SK-N-SH (cell line): ENCODE results near the gene CAMK2D.

Source experiments
- GATA2 ChIP-seq: sonication (generic); formaldehyde crosslinking; IDR thresholded peaks from 2 replicates; pipeline ENCODE4 v1.5.0; 2020; ENCODE audit warnings: mild to moderate bottlenecking, missing genetic modification reagents
- JUND ChIP-seq: IDR thresholded peaks from 2 replicates; pipeline ENCODE4 v1.4.0; 2012
- MXI1 ChIP-seq: IDR thresholded peaks from 2 replicates; pipeline ENCODE4 v1.6.1; 2012; ENCODE audit warnings: mild to moderate bottlenecking, low read depth, low read length, improper control_type of control experiment
- POLR2AphosphoS5 ChIP-seq: IDR thresholded peaks from 2 replicates; pipeline ENCODE4 v1.6.1; 2012; ENCODE audit warnings: low read depth, low read length
- RAD21 ChIP-seq: IDR thresholded peaks from 2 replicates; pipeline ENCODE4 v1.6.1; 2012; ENCODE audit warnings: mild to moderate bottlenecking, low read length
- SIN3A ChIP-seq: IDR thresholded peaks from 2 replicates; pipeline ENCODE4 v1.6.1; 2012; ENCODE audit warnings: low read depth, mild to moderate bottlenecking, low read length, moderate library complexity, borderline replicate concordance
- USF2 ChIP-seq: fragments of 150-350 bp; IDR thresholded peaks from 2 replicates; pipeline ENCODE4 v1.6.1; 2017; ENCODE audit warnings: antibody characterized with exemption, low read length, low read depth, borderline replicate concordance
- YY1 ChIP-seq: IDR thresholded peaks from 2 replicates; pipeline ENCODE4 v1.4.0; 2012; ENCODE audit warnings: low read depth, mild to moderate bottlenecking
- TF ChIP-seq, protein P1 (sequence below): IDR thresholded peaks from 2 replicates; pipeline ENCODE4 v1.4.0; 2012; ENCODE audit warnings: low read depth, borderline replicate concordance
- TF ChIP-seq, protein P2 (sequence below): fragments of 200-600 bp; sonication (generic); IDR thresholded peaks from 2 replicates; pipeline ENCODE4 v1.6.1; 2017; ENCODE audit warnings: antibody characterized with exemption, mild to moderate bottlenecking, moderate library complexity
- TF ChIP-seq, protein P3 (sequence below): IDR thresholded peaks from 2 replicates; pipeline ENCODE4 v1.4.0; 2012; ENCODE audit warnings: low read depth, borderline replicate concordance

GRCh38 chr4:113434247-113434587 lies 327.3 kb downstream of the CAMK2D start:
- TF ChIP-seq POLR2AphosphoS5, result no peak
- no peak for TF ChIP-seq GATA2 (CRISPR knock-in tag)
- TF ChIP-seq JUND, result no peak
- TF ChIP-seq, protein P1, sequence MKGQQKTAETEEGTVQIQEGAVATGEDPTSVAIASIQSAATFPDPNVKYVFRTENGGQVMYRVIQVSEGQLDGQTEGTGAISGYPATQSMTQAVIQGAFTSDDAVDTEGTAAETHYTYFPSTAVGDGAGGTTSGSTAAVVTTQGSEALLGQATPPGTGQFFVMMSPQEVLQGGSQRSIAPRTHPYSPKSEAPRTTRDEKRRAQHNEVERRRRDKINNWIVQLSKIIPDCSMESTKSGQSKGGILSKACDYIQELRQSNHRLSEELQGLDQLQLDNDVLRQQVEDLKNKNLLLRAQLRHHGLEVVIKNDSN, result no peak
- no peak for TF ChIP-seq RAD21
- no peak for TF ChIP-seq USF2
- TF ChIP-seq MXI1, result no peak
- TF ChIP-seq, protein P2, sequence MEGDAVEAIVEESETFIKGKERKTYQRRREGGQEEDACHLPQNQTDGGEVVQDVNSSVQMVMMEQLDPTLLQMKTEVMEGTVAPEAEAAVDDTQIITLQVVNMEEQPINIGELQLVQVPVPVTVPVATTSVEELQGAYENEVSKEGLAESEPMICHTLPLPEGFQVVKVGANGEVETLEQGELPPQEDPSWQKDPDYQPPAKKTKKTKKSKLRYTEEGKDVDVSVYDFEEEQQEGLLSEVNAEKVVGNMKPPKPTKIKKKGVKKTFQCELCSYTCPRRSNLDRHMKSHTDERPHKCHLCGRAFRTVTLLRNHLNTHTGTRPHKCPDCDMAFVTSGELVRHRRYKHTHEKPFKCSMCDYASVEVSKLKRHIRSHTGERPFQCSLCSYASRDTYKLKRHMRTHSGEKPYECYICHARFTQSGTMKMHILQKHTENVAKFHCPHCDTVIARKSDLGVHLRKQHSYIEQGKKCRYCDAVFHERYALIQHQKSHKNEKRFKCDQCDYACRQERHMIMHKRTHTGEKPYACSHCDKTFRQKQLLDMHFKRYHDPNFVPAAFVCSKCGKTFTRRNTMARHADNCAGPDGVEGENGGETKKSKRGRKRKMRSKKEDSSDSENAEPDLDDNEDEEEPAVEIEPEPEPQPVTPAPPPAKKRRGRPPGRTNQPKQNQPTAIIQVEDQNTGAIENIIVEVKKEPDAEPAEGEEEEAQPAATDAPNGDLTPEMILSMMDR, result no peak
- TF ChIP-seq YY1, result no peak
- TF ChIP-seq SIN3A, result no peak
- TF ChIP-seq, protein P3, sequence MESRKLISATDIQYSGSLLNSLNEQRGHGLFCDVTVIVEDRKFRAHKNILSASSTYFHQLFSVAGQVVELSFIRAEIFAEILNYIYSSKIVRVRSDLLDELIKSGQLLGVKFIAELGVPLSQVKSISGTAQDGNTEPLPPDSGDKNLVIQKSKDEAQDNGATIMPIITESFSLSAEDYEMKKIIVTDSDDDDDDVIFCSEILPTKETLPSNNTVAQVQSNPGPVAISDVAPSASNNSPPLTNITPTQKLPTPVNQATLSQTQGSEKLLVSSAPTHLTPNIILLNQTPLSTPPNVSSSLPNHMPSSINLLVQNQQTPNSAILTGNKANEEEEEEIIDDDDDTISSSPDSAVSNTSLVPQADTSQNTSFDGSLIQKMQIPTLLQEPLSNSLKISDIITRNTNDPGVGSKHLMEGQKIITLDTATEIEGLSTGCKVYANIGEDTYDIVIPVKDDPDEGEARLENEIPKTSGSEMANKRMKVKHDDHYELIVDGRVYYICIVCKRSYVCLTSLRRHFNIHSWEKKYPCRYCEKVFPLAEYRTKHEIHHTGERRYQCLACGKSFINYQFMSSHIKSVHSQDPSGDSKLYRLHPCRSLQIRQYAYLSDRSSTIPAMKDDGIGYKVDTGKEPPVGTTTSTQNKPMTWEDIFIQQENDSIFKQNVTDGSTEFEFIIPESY, result no peak
